NCI-H2081 treated with DMSO at 0.1 percent for 48 hours (cell line): ENCODE measurements around the gene OR2B2.

Experiments
- DNase-seq: peaks from one replicate; lab custom pipeline; 2025; lab: John Stamatoyannopoulos, UW

The OR2B2 gene

DNA sequence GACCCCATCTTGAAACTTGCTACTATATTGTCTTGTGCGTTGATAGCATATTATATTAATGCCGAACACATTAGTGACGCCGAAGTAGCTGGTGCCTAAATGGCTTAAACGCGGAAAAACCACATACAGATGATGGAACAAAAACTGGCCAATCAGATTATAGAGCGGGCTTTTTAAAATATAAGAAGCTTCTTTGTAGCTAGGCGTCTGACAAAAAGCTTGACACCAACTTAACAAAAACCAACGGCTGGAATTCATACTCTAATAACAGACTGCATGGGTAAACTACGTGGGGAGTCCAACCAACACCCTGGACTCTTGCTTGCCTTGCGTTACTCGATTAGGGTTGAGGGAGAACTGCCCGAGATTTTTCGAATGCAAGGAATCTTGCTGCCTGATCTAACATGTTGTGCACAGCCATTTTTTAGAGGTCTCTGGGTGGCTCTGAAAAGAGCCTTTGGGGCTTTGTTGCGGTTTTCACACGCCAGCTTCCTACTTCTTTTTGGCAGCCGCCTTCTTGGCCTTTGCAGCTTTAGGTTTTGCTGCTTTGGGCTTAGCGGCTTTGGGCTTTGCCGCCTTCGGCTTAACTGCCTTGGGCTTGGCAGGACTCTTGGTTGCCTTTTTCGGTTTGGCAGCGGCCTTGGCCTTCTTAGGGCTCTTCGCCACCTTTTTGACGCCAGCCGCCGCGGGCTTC lies 45.7 kb downstream of the OR2B2 start:
- no peak for DNase-seq

GRCh38 chr6:27865850-27866356 lies 46.3 kb downstream of the OR2B2 start:
- DNase-seq = no peak

DNA sequence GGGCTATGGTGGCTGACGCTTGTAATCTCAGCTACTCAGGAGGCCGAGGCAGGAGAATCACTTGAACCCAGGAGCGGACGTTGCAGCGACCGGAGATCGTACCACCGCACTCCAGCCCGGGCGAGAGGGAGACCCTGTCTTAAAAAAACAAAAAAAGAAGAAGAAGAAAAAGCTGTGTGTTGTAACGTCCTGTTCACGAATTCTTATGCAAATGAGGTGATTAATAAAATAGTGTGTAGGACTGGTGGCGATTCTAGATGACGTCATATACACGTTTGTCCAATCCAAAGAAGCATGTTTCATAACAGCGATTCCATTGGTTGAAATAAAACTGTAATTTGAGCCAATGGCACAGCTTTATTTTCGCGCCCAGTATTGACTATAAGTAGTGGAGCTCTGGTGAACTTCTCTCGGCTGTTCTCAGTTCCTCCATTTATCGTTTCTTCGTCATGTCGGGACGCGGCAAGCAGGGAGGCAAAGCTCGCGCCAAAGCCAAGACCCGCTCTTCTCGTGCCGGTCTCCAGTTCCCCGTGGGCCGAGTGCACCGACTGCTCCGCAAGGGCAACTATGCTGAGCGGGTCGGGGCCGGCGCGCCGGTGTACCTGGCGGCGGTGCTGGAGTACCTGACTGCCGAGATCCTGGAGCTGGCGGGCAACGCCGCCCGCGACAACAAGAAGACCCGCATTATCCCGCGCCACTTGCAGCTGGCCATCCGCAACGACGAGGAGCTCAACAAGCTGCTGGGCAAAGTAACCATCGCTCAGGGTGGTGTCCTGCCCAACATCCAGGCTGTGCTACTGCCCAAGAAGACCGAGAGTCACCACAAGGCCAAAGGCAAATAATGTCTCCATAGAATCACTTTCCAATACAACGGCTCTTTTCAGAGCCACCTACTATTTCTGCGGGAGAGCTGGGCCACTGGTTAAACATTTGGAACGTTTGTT lies 47.0 kb downstream of the OR2B2 start:
- peak; percentile 81 for DNase-seq

DNA sequence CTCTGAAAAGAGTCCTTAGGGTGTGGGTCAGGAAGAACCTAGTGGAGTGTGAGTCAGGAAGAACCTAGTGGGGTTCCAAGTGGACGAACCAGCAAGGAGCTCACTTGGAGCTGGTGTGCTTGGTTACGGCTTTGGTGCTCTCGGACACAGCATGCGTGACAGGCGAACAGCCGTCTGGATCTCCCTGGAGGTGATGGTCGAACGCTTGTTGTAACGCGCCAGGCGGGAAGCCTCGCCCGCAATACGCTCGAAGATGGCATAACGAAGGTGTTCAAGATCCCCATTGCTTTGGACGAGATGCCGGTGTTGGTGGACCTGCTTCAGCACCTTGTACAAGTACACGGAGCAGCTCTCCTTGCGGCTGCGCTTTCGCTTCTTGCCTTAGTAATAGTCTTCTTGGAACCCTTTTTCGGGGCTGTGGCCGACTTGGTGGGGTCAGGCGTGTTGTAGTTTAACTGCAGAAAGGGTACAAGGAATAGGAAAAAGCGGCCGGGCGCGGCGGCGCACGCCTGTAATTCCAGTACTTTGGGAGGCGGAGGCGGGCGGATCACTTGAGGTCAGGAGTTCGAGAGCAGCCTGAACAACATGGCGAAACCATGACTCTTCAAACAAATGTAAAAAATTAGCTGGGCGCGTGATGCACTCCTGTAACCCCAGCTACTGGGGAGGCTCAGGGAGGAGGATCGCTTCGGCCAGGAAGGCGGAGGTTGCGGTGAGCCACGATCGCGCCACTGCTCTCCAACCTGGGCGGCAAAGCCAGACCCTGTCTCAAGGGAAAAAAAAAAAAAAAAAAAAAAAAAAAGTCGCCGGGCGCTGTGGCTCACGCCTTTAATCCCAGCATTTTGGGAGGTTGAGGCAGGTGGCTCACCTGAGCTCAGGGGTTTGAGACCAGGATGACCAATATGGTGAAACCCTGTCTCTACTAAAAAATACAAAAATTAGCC lies 48.0 kb downstream of the OR2B2 start:
- DNase-seq = no peak

DNA sequence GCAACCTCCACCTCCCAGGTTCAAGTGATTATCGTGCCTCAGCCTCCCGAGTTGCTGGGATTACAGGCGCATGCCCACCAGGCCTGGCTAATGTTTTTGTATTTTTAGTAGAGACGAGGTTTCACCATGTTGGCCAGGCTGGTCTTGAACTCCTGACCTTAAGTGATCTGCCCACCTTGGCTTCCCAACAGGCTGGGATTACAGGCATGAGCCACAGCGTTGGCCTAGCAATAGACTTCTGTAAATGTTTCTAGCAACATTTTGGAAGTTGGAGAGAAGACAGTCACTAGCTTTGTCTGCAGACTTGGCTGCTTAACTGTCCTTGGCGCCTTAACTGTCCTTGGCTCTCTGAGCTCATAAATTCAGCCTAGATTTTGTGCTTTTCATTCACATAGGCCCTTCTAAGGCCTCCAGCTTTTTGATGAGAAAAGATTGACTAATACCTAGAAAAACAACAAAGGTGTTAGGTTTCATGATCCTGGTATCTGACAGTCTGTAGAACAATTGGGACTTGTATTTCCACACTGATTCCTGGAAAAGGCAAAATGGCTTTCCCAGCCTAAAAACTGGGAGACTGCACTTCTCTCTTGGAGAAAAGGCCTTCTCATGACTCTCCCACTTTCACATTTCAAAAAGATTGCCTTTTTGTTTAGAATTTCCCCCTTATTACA lies 49.7 kb downstream of the OR2B2 start:
- no peak for DNase-seq

DNA sequence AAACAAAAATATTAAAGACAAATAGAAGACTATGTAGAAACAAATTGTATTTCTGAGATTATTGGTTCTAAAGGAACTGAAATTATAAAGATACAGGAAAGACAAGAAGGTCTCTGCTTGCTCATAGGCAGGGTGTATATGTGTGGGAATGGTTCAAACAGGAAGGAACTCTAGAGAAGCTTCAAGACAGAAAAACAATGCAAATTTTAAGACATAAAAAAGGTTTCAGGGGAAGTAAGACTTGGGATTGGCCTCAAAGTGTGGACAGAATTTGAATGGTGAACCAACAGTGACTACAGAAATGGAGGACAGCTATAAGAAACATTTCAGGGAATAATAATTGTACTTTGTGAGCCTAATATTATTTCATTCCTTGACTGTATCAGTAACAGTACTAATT lies 50.3 kb downstream of the OR2B2 start:
- no peak for DNase-seq

DNA sequence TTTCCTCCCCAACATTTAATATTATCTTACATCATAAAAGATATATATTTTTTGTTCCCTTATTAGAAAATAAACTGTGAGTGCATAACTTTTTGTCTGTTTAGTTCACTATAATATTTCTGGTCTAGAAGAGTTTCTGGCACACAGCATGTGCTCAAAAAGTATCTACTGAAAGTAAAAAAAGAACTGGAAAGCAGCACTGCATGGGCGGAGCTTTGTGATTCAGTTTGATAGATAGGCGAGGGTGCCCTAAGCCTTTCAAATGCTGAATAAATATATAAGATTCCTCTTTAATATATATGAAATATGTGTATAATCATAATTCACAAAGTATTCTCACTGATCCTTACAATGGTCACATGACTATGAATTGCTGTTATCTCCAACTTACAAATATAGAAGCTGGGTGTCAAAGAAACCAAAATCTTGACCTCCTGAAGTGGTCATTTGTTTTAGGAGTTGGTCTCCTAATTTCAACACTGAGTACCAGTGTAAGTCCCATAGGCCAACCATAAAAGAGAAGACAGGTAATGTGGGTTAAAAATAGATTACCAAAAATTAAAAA lies 50.8 kb downstream of the OR2B2 start:
- no peak for DNase-seq
